ENCODE measurements around the gene TGFBRAP1.
A peak's percentile ranks its signal among the peaks of the same experiment; 100 is the strongest.

The TGFBRAP1 gene

DNA sequence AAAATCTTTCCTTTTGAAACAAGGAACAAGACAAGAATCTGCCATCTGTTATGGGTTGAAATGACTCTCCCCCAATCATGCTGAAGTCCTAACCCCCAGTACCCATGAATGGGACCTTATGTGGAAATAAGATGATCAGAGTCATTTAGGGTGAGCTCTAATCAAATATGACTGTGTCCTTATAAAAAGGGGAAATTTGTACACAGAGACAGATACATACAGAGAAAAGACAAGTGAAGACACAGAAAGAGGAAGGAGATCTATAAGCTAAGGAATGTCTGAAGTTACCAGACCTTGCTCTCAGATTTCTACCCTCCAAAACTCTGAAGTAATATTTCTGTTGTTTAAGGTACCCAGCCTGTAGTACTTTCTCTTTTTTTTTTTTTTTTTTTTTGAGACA, 15.7 kb downstream of the TGFBRAP1 start:
- no peak for DNase-seq (ENCODE audit: low read depth)

DNA sequence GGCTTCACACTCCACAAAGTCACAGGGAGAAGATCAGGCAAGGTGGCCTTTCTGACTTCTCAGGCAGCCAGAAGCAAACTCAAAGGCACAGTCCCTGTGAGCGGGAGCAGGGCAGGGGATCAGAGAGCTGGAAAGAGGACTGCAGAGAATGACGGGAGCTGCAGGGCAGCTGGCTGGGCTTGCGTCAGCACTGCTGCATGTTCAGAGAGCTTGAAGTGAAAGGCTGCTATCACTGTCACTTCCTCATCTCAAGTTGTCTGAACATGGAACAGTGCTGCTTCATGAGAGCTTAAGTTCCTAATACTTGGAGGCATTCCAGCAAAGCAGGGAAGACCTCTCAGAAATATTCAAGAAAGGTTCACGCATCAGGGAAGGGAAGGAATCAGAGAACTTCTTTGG, 20.4 kb downstream of the TGFBRAP1 start:
- DNase-seq (ENCODE audit: low read depth): no peak

DNA sequence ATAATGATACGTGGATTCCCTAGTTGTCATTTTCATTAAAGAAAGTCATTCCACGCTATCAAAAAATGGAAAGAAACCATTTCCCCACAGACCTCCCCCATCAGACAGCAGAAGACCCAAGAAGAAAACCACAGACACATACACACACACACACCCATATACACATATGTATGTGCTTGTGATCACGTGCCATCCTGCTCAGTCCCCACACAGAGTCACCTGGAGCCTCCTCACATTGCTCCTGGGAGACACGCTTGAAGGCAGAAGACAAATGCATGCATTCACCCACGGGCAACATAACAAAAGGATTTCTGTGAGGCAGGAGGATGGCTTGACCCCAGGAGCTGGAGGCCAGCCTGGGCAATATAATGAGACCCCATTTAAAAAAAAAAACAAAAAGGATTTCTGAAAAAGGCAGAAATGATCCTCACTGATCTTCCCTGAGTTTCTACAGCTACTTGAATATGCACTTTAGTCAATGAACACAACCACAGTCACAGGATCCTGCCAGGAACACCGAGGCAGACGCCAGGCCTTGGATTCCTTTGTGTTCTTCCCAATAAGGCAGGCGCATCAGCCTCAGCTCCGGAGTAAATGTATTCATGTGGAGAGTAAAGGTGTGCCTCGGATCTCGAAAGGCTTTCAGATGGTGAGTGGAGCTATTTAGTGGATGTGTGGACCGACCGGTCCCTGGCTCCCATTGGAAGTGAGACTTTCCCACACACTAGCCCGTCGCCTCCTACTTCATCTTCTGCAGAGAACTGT, 21.0 kb downstream of the TGFBRAP1 start:
- no peak for DNase-seq (ENCODE audit: low read depth)

DNA sequence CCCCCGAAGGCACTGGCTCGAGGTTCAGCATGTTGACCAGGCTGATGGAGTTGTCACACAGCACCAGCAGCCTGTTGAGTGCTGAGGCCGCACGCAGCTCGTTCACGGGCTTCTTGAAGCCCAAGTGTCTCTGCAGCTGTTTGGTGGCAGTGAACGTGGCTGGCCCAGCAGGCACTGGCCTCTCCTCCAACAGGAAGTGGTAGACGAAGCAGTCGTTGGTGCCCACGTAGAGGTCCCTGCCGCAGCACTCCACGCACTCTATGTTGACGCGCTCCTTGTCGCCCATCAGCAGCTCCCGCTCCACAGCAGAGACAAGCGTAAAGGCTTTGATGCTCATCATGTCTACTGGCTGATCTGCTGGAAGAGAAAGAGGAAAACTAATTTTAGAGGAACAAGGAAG, 21.6 kb downstream of the TGFBRAP1 start:
- no peak for DNase-seq (ENCODE audit: low read depth)

DNA sequence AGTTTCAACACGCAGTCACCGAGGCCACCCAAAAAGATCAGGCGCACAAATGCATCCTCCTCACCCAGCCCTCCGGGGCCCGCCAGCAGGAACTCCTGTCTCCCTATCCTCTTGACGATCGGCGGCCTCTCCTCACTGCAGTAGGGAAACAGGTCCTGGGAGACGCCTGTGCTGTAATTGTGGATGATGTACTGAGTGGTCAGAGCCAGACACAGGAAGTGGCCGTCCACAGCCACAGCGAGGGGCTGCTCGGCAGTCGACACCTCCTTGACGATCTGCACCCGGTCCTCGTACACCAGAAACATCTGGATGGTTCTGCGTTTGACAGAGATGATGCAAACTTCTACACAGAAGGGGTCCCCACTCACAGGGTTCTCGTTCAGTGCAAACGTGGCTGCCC, 22.0 kb downstream of the TGFBRAP1 start:
- DNase-seq (ENCODE audit: low read depth): no peak

DNA sequence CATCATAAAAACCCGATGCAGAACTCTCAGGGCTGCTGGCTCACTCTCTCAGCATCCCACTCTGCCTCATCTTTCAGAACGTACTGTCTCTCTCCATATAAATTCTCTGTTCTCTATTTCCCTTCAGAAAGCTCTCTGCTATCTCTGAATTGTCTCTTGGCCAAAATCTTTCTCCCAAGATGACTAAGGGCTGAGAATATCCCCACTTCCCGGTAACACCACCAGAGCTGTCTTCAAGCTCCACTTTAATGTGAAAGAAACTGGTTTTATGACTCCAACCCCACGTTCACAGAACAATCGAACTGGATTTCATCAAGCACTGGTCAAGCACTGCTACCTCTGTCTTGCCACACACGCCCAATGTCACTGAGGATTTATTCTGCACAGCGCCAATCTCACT, 22.4 kb downstream of the TGFBRAP1 start:
- no peak for DNase-seq (ENCODE audit: low read depth)

DNA sequence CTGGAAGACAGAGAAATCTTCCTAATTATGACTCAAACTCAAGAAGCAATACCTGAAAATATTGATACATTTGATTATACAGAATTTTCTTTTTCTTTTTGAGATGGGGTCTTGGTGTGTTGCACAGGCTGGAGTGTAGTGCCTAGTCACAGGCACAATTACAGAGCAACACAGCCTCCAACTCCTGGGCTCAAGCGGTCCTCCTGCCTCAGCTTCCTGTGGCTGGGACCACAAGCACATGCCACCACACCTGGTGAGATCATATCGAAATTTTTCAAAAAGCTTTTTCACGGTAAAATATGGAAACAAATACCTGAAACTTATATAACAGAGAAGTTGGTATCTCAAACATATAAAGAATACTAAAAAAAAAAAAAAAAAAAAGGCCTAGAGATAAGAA, 27.9 kb downstream of the TGFBRAP1 start:
- no peak for DNase-seq (ENCODE audit: low read depth)

DNA sequence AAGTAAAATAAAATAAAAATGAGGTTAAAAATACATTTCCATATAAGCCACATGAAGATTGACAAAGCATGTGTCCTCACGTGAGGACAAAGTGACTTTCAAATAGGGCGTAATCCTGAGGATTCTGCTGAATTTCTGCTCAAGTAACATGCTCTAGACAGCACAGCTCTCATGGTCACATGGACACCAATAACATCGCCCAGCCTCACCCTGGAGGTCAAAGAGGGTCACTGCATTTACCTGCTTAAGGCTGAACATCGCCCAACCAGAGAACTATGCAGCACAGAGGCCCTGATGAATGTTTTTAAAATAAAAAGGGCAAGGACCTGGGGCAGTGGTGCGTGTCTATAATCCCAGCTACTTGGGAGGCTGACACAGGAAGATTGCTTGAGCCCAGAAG, 30.2 kb downstream of the TGFBRAP1 start:
- DNase-seq (ENCODE audit: low read depth): no peak

DNA sequence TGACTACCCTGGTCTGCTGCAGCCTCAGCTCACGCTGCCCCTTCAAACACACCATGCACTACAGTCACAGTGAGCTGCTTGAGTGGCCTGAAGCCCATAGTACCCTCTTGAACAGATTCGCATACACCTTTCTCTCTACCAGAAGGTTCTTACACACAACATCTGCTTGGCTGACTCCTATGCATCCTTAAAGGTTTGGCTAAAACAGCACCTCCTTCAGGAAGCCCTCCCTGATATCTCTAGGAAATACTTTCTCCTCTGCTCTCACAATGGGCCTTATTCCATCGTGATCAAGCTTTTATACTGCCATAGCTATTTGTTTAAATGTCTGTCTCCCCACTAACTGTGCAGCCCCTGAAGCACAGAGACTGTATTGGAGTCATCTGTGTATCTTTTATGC, 31.5 kb downstream of the TGFBRAP1 start:
- DNase-seq (ENCODE audit: low read depth): no peak

DNA sequence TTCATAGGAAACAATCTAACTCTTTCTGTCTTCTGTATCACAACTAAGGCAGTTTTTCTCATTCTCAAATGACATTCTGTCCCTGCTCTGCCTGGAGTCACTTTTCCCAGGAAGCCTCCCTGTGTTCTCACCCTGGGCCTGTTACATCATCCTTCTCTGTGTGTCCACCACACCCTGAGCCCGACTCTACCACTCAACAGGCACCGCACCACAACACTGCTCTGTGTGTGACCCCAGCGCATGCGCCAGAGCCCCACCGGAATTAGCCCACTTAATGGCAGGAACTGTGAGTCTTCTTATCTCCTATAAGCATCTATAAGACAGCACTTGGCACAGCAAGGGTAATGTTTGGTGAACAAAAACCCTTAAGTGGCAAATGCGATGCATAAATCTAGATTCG, 32.3 kb downstream of the TGFBRAP1 start:
- DNase-seq (ENCODE audit: low read depth): no peak

DNA sequence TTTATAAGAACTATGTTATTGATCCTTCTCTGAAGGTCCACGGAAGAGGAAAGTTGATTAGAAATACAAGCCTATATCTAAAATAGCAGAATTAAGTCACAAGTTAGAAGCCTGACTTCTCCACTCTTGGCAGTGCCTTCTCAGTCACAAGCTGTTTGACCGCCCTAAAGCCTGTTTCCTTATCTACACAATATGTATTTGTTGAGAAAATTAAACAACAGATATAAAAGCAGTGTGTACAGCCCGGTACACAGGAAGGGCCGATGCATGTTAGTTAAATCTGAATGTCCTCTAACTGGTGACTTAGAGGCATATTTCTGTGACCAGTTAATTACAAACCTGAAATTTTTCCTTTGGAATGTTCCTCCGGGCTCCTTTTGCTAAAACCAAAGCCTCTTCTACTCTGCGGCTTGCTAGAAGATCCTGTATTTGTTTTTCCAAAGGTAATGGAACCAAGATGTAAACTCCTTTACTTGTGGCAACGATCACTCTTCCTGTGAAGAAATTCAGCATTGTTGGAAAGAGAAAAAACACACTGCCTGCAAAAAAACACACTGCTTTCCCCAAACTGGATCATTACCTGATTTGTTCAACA, 33.4 kb downstream of the TGFBRAP1 start:
- DNase-seq (ENCODE audit: low read depth): no peak

DNA sequence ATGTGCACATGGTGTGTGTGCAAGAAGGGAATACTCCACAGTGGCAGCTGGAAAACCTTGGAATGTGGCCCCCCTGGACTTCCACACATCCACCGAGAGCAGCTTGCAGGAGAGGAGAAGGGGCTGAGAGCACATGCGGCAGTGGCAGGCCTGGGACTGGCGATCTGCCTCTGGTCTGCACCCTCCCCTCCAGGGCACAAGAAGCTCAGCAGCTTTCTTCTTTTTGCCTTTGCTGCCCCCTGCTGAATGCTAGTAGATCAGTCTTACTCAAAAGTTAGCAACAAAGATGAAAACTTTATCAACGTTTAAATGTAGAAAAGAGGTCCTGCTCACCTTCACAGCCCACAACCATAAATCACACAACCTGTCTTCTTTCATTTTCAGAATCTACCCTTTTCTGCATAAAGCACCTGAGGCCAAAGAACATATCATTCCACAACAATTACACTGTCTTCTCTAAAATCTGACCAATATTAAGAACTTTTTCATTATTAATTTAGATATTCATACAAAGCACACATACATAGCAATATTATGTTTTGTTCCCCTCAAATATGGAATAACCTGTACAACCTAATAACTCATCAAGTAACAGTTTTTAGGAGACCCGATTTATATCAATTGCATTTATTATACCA, 34.6 kb downstream of the TGFBRAP1 start:
- DNase-seq (ENCODE audit: low read depth): no peak

DNA sequence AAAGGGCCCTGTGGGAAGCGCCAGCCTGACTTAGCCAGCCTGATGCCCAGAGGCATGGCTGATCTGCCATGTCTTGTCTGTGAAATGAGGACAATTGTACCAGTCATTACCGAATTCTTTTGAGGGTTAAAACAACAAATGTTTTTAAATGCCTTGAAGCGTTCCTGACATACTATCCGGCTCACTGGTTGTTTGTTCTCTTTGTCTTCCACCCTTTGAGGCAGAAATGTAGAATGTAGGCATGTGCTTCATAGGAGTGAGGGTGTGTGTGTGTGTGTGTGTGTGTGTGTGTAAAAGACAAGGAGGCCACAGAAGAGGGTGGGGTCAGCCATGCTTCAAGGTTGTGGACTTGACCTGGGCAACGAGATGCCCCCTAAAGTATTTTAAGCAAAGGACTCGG, 35.5 kb downstream of the TGFBRAP1 start:
- no peak for DNase-seq (ENCODE audit: low read depth)

DNA sequence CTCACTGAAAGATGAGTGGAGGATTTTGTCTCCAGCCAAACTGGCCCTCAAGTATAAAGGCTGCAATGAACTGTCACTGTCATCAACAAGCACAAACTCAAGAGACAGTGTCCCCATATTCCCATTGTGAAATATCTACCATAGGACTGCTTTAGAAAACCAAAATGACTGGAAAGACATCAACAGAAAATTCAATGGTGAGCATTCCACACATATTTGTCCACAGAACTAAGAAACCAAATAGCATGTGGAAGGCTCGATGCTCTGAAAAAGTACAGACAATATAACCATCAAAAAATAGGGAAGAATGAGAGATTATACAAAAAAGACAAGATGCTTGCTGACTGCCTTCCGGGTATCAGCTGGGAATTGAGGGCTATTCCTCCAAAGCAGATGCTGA, 37.6 kb downstream of the TGFBRAP1 start:
- no peak for DNase-seq (ENCODE audit: low read depth)

DNA sequence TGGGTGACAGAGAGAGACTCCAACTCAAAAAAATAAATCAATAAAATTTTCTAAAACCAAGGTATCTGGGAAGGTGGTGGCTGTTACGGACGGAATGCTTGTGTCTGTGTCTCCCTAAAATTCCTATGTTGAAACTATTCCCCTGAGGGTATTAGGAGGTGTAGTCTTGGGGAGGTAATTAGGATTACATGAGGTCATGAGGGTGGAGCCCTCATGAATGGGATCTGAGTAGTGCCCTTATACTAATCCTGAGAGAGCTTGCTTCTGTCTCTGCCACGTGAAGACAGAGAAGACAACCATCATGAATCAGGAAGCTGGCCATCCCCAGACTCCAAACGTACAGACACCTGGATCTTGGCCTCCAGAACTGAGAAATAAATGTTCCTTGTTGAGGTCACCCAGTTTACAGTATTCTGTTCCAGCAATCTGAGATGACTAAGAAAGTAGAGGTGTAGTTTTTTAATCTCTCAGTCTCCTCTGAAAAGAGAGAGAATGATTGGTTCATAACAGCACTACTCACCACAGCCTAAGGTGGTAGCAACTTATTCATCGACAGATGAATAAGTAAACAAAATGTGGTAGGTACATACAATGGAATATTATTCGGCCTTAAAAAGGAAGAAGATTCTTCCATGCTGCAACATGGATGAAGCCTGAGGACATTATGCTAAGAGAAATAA, 38.4 kb downstream of the TGFBRAP1 start:
- no peak for DNase-seq (ENCODE audit: low read depth)

DNA sequence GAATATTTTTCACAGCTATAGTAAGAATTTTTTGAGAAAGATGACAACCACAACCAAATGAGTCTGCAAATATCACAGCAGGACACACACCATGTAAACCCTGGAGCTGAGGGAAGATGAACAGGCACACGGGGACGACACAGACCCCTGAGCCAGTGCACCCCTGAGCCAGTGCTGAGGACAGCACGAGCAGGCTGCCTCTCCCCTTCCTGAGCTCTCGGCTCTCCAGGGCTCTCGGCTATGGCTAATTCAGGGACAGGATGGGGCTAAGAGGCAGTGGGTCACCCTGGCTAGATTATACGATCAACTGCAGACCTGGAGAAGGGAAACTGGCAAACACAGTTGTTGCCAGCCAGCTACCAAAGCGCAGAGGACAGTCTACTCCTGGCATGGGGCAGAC, 41.4 kb downstream of the TGFBRAP1 start:
- DNase-seq (ENCODE audit: low read depth): no peak

DNA sequence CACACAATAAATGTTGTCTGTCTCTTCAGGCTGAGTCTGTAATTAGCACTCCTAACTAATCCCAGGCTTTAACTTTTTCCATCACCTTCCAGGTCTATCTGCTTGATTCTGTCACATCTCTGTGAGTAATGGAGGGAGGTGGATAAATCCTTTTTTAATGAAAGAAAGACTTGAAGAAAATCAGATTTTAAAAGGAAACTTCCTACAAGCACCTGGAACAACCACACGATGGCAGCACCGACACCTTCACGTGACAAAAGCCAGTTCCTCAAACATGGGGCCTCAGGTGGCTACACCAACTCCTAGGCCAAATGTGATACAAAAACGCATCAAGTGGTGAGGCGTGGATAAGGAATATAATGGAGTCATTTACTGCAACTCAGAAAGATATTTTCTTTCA, 41.8 kb downstream of the TGFBRAP1 start:
- peak; percentile 2 for DNase-seq (ENCODE audit: low read depth)

DNA sequence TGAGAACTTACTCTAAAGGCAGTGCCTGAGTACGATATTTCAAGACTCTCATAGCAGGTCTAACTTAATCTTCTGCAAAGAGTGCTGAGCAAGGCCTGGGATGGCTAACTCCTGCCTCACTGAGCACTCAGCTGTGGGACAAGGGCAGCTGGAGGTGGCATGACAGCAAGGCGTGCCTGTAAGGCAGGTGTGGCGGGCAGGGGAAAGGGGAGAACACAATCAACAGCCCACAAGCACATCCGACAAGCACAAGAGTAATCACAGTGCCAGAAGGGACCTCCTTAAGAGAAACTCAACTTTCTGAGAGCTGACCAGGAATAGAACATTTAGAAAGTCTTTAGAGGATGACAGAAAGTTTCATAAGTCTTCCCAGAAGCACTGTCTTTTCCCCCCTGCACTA, 46.0 kb downstream of the TGFBRAP1 start:
- no peak for DNase-seq (ENCODE audit: low read depth)

DNA sequence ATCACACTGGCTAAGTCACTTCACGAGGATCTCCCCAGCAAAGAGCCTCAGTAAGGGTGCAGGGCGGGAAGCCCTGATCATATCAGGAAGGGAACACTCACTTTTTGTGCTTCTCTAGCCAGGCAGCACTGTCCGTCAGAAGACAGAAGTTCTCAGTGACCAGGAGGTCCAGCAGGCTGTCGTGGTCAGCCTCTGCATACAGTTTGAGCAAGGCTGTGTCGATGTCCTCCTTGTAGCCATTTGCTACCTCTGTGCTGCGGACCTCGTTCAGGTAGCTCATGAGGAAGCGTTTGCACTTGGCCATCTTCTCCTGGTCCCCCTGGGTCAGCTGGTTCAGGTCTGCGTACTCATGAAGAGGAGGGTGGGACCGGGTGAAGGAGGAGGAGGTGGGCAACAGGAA, 49.3 kb downstream of the TGFBRAP1 start:
- no peak for DNase-seq (ENCODE audit: low read depth)

DNA sequence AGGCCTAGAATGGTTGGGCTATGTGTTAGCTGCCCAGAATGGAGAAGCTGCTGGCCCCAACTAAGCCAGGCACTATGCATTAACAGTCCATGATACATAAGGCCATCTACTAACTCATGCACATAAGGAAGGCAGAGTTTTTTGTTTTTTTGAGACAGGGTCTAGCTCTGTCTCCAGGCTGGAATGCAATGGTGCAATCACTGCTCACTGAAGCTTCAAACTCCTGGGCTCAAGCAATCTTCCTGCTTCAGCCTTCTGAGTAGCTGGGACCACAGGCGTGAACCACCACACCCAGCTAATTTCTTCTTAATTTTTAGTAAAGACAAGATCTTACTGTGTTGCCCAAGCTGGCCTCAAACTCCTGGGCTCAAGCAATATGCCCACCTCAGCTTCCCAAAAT, 50.4 kb downstream of the TGFBRAP1 start:
- no peak for DNase-seq (ENCODE audit: low read depth)

DNA sequence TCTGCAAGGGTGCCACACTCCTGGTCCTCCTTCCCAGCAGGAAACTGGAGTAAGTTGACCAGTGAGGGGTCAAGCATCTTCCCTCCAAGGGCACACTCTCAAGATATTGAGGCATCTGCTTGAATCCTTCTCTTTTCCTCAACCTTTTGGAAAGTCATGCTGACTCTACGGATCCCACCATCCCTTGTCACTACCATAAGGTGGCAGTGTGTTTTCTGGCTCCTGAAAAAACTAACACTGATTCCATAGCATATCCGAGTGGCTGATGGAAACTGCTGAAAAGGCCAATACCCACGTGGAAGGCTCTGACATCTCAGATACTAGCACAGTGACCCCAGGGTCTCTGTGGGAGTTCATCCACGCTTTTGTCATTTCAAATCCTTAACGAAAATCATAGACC, 50.9 kb downstream of the TGFBRAP1 start:
- no peak for DNase-seq (ENCODE audit: low read depth)

DNA sequence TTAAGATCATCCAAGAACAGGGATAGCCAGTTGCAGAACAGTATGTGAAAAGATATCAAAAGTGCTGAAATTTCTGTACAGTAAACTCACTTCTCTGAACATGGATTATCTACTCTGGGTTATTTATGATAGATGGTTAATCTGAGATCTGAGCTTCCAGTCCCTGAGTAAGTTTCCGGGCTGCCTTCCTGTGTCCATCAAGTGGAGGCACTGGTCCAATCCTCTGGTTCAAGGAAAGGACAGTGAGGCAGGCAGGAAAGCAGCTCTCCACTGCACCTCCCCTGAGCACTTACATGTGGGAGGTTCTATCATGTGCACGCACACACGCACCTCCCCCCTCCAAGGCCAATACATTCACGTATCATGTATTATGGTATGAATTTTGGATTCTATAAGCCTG, 55.5 kb downstream of the TGFBRAP1 start:
- DNase-seq (ENCODE audit: low read depth): no peak

DNA sequence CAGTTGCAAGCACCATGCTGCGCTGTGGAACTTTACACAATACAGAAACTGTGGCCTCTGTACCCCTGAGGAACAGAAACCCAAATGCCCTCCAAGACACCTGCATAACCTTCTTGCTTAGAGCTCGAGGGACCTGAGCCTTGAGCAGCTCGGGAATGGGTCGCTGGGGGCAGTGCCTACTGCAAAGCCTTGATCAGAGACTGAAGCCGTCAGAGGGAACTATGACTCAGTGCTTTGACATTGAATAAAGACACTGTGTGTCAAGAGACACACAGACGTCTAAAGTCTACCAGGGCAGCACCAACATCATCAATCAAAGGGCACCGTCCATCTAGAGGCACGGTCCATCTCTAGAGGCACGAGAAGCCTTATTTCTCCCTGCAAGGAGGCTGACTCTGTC, 57.4 kb downstream of the TGFBRAP1 start:
- DNase-seq (ENCODE audit: low read depth): no peak
